Measurements from ENCODE around the gene TRAPPC8.
"Not testable (repeated sequence)": the region's sequence is repeated elsewhere in the genome, so short reads cannot be mapped to it uniquely, and the experiment has no call there.

TRAPPC8 gene, protein sequence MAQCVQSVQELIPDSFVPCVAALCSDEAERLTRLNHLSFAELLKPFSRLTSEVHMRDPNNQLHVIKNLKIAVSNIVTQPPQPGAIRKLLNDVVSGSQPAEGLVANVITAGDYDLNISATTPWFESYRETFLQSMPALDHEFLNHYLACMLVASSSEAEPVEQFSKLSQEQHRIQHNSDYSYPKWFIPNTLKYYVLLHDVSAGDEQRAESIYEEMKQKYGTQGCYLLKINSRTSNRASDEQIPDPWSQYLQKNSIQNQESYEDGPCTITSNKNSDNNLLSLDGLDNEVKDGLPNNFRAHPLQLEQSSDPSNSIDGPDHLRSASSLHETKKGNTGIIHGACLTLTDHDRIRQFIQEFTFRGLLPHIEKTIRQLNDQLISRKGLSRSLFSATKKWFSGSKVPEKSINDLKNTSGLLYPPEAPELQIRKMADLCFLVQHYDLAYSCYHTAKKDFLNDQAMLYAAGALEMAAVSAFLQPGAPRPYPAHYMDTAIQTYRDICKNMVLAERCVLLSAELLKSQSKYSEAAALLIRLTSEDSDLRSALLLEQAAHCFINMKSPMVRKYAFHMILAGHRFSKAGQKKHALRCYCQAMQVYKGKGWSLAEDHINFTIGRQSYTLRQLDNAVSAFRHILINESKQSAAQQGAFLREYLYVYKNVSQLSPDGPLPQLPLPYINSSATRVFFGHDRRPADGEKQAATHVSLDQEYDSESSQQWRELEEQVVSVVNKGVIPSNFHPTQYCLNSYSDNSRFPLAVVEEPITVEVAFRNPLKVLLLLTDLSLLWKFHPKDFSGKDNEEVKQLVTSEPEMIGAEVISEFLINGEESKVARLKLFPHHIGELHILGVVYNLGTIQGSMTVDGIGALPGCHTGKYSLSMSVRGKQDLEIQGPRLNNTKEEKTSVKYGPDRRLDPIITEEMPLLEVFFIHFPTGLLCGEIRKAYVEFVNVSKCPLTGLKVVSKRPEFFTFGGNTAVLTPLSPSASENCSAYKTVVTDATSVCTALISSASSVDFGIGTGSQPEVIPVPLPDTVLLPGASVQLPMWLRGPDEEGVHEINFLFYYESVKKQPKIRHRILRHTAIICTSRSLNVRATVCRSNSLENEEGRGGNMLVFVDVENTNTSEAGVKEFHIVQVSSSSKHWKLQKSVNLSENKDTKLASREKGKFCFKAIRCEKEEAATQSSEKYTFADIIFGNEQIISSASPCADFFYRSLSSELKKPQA (N-terminal part only)
- 114 to 168 (median 137) reads per million in 4 experiments for total RNA-seq

DNA sequence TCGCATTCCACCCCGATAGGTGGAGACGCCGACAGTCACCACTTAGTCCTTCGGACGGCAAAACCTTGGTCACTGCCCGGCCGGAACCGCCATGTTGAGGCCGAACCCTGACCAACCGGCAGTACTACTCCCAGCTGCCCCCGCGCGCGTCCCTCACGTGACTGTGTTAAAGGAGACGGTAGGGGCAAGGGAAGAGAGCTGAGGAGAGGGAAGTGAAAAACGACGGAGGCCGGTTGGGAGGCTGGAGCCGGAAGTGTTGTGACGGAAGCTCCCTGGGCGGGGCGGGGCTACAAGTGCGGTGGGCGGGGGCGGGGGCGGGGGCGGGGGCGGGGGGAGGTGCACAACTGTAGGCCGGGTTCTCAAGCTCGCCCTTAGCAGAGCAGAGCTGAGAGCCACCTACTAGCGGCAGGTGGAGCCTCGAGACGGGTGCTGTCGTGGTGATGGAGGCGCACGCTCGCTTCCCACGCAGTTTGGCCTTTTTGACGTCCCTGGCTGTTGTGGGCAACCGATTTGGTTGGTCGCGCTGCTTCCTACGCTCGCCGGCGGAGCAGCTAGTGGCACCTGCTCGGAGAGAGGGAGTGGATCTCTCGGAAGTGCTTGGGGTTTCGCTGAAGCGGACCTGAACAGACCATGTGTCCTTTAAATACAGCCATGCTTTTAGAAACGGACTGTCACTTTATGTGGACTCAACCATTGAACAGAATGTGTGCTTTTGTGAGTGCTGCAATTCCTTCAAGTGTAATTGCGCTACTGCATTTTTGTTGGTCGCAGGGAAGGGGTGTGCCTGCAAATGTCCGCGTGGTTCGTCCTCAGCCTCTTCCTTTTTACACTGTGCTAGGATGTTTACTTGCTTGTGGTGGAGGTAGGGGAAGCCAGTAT is at the start of gene TRAPPC8:
Gene TRAPPC8, minus strand, starts transcription at position 130 of the 879 bp plus-strand sequence. CDS start 364 bp downstream, outside the sequence.
- peak; percentile 92 for DNase-seq

DNA sequence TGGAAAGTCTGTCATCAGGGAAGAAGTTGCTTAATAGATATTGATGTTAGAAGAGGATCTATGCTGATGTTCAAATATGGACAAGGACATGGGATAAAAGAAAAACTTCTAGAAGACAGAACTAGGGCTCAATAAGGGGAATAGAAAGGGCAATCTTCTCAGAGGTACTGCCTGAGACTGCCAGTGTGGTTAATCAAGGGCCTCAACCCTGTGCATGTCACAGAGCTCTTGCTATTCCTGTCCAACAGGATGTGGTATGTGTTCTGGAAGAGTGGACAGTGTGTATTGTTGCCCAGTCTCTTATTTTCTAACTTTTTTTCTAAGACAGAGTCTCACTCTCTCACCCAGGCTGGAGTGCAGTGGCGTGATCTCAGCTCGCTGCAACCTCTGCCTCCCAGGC is 47.9 kb upstream of the TRAPPC8 start:
- DNase-seq, result no peak

DNA sequence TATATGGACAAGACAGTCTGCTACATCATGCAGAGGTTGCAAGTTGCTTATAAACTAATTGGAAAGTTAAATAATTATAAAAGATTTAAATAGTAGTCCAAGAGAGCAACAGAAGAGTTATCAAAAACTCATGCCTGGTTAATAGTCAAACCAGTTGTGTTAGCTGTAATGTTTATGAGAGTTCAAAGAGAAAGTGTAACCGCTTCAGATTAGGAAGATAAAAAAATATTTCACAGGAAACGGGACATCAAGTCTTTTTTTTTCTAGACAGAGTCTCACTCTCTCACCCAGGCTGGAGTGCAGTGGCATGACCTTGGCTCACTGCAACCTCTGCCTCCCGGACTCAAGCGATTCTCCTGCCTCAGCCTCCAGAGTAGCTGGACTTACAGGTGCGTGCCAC is 41.0 kb upstream of the TRAPPC8 start:
- no peak for DNase-seq

DNA sequence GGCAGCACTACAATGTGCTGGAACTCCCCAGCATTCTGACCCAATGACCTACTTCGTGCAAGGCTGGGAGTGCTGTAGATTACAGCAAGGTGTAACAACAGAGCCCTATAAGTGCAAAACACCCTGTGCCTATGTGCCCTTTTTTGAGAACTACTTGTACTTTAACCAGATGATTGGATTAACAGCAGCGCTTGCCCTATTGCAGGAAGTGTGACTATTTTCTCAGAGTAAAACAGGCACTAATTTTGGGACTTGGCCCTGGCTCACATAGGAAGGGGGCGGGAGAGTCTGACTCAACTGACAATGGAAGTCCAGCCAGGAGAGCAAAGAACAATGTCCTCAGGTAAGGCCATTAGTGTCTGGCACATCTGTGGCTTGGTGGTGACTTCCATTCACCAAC is 40.1 kb upstream of the TRAPPC8 start:
- DNase-seq, result no peak

DNA sequence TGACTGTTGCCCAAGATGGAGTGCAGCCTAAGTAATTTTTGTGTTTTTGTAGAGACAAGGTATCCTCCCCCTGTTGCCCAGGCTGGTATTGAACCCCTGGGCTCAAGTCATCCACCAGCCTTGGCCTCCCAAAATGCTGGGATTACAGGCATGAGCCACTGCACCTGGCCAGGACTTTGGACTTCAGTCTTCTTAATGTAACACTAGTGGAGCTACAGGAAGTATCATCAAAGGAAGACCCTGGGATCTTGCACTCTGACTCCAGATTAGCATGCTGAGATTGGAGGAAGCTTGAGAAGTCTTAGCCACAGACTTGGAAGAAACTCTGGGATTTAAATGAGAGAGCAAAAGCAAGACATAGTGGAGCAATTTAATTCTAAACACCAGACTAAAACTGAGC is 37.9 kb upstream of the TRAPPC8 start:
- no peak for DNase-seq

DNA sequence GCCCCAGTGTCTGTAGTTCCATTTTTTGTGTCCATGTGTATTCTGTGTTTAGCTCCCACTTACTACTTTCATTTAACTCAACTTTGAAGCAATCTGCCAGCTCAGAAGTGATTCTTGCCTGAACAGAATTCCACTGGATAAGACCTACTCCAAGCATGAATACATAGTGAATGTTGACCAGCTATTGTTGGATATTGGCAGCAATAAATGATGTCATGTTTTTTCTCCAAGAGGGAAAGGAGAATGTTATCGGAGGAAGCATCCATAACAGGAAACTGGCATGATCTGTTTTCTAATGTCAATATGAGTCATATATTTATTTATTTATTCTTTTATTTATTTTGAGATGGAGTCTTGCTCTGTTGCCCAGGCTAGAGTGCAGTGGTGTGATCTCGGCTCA is 36.8 kb upstream of the TRAPPC8 start:
- no peak for DNase-seq

DNA sequence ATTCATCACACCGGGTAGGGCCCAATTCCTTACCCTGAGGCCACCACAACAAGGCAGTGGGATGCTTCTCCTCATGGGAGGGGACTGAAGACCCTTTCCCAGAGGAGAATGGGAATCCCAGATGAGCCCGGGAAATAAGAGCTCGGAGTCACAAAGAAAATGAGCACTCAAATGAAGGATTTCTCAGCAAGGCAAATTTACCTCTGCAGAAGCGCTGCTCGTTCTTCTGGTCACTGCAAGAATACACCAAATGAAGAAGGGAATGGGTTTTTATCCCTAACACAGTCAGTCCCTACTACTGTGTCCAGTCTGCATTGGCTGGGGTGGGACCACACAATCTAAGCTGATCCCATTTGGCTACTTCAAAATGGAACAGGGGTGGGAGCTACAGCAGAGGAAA is 35.7 kb upstream of the TRAPPC8 start:
- no peak for DNase-seq

DNA sequence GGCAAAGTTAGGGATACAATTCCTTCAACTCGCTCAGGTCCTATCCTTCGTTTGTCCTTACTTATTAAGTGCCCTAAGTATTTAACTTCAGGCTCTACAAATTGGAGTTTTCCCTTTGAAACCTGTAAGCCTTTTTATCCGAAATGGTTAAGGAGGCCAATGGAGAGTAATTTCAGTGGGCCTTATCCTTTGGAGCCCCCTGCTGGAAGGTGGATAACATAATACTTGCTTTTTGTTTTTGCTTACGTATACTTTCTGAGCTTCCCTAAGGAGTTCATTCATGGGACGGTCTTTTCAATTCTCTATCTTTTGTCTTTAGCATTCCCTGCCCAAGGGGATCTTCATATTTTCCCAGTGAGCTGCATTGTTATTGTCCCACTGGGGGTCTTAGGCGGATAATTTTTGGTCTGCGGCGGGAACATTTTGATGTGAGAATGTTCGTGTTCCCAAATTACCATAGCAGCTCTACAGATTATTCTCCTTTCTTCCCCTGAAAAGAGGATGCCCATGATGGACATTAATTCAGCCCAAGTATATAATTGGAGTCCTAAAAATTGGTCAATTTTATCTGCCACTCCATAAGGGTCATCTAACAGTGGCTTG is 34.4 kb upstream of the TRAPPC8 start:
- DNase-seq, result no peak

DNA sequence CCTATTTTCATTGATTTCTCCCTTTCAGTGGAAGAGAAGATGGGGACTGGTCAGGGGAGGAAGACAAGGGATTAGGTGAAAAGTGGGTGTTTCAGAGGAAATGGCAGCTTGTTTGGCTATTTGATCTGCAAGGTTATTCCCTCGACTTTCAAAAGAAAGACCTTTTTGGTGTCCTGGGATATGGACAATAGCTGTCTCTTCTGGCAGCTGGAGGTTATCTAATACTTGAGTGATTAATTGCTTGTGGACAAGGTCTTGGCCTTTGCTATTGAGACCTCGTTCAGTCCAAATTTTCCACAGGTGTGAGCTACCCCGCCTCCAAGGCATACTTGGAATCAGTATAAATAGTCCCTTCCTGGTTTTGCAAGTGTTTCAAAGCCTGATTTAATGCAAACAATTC is 33.3 kb upstream of the TRAPPC8 start:
- no peak for DNase-seq

DNA sequence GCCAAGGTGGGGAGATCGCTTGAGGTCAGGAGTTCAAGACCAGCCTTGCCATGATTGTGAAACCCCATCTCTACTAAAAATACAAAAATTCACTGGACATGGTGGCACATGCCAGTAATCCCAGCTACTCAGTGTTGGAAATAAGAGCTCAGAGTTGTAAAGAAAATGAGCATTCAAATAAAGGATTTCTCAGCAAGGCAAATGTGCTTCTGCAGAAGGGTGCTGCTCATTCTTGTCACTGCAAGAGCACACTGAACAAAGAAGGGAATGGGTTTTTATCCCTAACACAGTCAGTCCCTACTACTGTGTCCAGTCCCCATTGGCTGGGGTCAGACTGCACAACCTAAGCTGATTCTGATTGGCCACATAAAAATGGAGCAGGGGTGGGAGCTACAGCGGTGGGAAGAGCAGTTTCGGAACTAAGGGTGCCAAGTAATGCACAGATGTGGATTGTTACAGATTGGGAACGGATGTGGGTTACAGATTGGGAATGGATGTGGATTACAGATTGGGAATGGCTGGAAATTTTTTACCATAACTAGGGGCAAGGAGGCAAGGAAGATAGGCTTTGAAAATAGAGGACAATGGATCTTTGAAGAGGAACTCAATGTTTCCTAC is 31.1 kb upstream of the TRAPPC8 start:
- DNase-seq, result no peak

DNA sequence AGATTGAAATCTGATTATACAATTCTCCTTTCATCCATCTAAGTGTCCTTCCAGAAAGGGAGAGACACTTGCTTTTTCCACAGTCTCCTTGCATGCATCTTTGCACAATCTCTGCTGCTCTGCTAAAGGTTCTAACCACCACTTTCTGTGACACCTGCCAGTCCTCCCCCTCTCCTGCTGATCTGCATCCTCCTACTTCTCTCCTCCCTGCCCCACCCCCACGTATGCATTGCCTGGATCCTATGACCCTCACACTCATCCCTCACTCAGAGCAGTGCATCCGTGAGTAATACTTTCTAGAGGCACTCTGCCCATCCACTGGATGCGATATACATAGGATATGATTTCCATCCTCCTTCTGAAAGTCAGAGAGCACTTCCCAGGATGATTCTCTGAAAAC is 27.7 kb upstream of the TRAPPC8 start:
- DNase-seq, result no peak

DNA sequence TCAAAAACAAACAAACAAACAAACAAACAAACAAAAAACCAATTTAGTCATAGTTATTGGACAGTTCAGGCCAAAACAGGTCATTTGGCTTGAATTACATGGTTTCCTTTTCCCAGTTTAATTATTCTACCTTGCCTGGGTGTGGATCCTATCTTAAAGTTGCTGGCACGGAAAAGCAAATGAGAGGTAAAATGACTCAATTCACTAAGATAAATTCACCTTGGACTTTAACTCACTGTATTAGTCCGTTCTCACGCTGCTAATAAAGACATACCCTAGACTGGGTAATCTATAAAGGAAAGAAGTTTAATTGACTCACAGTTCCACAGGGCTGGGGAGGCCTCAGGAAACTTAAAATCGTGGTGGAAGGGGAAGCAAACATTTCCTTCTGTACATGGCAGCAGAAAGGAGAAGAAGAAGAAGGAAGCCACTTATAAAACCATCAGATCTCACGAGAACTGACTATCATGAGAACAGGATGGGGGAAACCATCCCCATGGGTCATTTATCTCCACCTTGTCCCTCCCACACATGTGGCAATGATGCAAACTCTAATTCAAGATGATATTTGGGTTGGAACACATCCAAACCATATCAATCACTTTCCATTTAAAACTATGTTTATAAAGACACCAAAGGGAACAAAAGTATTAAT is 22.5 kb upstream of the TRAPPC8 start:
- DNase-seq, result no peak

DNA sequence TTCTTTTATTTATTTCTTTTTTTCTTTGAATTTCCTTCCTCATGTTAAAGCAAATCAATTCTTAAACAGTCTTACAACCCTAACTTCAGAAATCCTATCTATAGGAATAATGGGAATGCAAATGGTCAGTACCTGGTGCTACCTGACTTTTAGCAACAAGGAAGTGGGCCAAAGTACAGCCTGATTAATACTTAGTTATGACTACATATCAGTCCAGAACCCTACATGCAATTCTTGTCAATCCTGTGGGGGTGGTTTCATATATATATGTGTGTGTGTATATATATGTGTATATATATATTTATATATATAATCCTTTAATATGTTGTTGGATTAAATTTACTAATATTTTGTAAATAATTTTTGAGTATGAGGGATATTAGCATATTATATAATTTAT is 14.8 kb upstream of the TRAPPC8 start:
- DNase-seq, result no peak

DNA sequence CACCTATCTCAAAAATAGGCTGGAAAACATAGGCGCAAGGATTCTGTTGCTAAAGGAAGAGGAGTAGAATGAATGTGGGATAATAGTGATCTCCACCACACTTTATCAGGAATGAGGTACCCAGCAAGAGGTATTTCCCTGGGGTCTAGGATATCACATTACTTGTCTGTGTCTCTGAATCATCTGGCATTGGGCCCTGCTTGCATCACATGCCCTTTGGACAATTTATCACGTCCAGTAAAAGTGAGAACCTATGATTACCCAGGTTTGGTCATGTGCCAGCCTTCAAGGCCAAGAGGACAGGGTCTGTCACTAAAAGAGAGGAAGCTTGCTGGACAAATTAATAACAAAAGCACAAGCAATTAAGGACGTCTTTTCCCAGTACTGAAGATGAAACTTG is 11.4 kb upstream of the TRAPPC8 start:
- no peak for DNase-seq

DNA sequence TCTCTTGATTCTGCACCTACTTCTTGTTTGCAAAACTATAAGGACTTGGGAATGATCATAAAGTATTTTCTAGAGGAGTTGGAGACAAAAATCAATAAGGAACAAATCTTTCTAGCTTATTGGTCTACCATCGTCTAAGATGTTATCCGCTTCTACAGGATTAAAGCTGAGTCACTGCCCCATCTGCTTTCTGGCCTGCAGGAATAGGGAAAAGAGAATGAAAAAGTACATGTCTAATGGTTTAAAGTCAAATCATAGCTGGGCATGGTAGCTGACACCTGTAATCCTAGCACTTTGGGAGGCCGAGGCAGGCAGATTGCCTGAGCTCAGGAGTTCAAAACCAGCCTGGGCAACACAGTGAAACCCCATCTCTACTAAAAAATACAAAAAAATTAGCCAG is 10.8 kb upstream of the TRAPPC8 start:
- DNase-seq, result not testable (repeated sequence)

DNA sequence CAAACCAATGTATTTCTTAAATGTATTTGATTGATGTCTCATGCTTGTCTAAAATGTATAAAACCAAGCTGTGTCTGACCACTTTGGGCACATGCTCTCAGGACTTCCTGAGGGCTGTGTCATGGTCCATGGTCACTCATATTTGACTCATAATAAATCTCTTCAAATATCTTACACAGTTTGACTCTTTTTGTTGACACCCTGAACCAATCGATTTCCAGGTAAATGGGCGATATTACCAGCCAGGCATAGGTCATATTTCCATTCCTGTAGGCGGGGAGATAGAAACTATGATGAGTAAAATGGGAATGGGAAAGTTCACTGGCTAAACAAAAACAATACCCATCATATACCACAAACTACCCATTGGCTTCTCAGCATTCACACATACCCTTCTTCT is 9.3 kb upstream of the TRAPPC8 start:
- DNase-seq, result no peak

DNA sequence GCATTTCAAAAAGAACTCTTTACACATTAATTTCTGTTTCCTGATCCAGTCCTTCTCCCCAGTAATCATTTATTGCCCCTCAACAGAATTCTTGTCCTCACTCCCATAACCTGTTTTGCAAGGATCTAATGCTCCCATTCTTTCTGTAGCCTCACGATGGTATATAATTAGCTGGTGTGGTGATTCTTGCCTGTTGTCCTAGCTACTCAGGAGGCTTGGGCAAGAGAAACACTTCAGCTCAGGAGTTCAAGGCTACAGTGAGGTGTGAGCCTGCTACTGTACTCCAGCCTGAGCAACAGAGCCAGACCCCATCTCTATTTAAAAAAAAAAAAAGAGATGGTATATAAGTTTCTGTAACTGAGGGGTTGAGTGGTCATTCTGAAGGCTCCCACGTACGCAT is 7.7 kb upstream of the TRAPPC8 start:
- no peak for DNase-seq

DNA sequence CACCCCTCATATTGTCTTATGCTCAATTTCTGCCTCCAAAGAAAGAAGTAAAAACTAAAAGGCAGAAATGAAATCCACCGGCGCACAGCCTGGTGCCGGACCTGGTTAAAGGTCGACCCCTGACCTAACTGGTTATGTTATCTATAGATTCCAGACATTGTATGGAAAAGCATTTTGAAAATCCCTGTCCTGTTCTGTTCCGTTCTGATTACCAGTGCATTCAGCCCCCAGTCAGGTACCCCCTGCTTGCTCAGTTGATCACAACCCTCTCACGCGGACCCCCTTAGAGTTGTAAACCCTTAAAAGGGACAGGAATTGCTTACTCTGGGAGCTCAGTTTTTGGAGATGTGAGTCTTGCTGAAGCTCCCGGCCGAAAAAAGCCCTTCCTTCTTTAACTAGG is 5.4 kb upstream of the TRAPPC8 start:
- not testable (repeated sequence) for DNase-seq

DNA sequence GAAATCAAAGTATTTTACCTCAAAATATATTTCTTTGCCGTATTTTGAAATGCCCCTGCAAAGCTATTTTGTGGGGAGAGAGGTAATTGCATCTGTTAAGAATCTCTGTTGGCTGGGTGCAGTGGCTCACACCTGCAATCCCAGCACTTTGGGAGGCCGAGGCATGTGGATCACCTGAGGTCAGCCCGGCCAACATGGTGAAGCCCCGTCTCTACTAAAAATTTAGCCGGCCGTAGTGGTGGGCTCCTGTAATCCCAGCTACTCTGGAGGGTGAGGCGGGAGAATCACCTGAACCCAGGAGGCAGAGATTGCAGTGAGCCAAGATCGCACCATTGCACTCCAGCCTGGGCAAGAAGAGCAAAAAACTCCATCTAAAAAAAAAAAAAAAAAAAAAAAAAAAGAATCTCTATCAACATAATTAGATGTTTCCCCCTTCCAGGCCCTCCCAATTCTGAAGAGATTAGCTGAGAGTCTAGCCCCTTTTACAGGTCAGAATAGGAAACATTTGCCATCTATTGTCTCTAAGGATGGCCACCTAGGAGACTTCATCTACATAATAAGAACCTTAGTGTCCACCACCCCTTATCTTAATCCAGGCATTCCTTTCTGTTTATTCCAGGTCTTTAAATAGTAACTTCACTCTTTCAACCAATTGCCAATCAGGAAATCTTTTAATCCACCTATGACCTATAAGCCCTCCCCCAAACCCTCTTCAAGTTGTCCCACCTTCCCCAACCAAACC is 3.5 kb upstream of the TRAPPC8 start:
- DNase-seq, result no peak

All from effector CD8-positive, alpha-beta T cell (primary cell).